ENCODE results near the gene TRAPPC10.

The TRAPPC10 gene

DNA sequence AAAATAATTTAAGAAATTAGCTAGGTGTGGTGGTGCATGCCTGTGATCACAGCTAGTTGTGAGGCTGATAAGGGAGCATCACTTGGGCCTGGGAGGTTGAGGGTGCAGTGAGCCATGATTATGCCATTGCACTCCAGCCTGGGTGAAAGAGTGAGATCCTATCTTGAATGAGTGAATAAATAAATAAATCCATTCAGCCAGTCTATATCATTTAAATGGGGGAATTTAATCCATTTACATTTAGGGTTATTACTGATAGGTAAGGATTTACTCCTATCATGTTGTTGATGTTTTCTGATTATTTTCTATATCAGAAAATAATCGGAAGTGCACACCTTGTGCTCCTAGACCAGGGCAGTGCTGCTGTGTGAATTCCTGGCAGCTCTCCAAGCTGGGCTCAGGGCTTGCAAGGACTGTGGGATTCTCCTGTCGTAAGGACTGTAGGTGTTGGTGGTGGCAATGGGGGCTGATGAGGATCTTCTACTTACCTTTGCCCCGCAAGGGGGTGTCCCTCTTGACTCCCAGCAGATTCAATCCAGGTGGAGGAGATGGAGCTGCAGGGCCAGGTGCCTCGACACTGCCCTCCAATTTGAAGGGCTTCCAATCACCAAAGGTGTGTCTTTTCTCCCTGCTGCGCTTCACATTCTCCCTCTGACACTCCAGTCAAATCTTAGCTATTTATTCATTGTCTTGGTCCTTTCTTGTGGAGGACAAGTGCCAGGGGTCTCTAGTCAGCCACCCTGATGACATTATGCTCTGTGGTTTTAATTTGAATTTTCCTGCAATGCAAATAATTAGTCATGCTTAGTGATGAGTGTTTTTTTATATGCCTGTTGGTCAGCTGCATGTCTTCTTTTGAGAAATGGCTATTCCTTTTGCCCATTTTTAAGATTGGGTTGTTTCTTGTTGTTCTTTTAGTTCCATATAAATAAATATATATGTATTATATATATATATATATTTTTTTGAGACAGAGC is 14.1 kb upstream of the TRAPPC10 start:
- DNase-seq (ENCODE audit: low read depth in 2 of 2, low spot score in 1 of 2) = no peak

GRCh38 chr21:44000360-44000759 is 11.7 kb upstream of the TRAPPC10 start:
- DNase-seq (ENCODE audit: low read depth in 2 of 2, low spot score in 1 of 2) = no peak

DNA sequence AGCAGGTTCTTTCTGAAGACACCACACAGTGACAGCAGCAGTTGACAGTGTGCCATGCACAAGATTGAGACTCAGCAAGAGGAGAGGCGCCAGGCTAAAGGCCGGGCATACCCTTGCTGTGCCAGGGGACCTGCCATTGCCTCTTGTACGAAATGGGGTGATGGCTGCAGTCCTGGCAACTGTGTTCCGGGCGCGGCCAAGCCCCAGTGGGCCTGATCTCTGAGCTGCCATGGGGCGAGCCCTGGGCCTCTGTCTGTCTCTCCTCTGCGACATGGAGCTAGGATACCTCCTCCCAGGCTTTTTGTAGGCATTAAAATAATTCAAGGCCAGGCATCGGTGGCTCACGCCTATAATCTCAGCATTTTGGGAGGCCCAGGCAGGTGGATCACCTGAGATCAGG is 9.6 kb upstream of the TRAPPC10 start:
- no peak for DNase-seq (ENCODE audit: low read depth in 2 of 2, low spot score in 1 of 2)

DNA sequence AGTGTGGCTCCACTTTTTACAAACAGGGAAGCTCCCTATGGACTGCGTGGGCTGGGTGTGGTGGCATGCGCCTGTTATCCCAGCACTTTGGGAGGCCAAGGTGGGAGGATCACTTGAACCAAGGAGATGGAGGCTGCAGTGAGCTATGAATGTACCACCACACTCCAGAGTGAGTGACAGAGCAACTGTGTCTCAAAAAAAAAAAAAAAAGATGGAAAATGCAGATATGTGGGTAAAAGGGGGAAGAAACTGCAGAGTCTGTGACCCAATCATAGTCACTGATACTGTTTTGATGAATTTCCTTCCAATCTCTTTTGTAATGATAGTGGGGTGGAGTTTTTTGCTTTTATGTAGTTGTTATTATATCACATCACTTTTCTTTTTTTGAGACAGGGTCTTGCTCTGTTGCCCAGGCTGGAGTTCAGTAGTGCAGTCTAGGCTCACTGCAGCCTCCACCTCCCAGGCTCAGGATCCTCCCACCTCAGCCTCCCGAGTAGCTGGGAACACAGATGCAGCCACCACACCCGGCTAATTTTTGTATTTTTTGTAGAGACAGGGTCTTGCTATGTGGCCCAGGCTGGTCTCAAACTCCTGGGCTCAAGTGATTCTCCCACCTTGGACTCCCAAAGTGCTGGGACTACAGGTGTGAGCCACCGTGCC is 8.7 kb upstream of the TRAPPC10 start:
- DNase-seq (ENCODE audit: low read depth in 2 of 2, low spot score in 1 of 2) = no peak

GRCh38 chr21:44005071-44005470 is 7.0 kb upstream of the TRAPPC10 start:
- no peak for DNase-seq (ENCODE audit: low read depth in 2 of 2, low spot score in 1 of 2)

DNA sequence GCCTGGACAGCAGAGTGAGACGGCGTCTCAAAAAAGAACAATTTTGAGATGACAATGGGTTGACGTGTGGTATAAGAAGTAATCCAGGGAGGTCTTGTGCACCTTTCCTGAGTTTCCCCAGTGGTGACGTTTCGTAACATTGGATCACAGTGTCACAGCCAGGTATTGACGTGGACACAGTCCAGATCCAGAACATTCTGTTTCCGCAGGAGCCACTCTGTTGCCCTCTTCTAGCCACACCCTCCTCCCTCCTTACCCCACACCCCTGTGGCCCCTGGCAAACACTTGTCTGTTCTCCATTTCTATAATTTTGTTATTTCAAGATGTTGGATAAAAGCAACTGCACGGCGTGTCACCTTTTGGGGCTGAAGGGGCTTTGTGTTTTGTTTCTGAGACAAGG is 6.5 kb upstream of the TRAPPC10 start:
- no peak for DNase-seq (ENCODE audit: low read depth in 2 of 2, low spot score in 1 of 2)

- DNase-seq (ENCODE audit: low read depth in 2 of 2, low spot score in 1 of 2) = no peak
Observed at GRCh38 chr21:44006017-44006619, 6.0 kb upstream of the TRAPPC10 start.

DNA sequence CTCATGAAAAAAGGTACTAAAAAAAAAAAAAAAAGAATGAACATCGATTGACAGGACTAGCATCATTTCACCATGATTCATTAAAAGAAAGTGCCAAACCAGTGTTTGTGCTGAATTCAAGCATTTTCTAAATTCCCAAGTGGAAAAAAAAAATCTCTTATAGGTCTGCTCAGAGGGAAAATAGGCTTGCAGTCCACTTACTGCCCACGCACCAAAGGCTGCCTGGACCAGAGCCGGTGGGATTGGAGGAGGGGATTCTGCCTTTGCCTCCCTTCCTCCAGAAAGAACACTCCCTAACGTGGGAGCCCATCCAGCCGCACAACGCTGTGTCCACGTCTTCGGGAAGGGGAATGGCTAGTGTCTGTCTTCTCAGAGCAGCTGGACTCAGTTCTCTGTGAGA is 5.5 kb upstream of the TRAPPC10 start:
- DNase-seq (ENCODE audit: low read depth in 2 of 2, low spot score in 1 of 2) = no peak

- DNase-seq (ENCODE audit: low read depth in 2 of 2, low spot score in 1 of 2) = no peak
Observed at GRCh38 chr21:44010429-44010828, 1.7 kb upstream of the TRAPPC10 start.

GRCh38 chr21:44011123-44011522 is 986 bp upstream of the TRAPPC10 start:
- no peak for DNase-seq (ENCODE audit: low read depth in 2 of 2, low spot score in 1 of 2)

DNA sequence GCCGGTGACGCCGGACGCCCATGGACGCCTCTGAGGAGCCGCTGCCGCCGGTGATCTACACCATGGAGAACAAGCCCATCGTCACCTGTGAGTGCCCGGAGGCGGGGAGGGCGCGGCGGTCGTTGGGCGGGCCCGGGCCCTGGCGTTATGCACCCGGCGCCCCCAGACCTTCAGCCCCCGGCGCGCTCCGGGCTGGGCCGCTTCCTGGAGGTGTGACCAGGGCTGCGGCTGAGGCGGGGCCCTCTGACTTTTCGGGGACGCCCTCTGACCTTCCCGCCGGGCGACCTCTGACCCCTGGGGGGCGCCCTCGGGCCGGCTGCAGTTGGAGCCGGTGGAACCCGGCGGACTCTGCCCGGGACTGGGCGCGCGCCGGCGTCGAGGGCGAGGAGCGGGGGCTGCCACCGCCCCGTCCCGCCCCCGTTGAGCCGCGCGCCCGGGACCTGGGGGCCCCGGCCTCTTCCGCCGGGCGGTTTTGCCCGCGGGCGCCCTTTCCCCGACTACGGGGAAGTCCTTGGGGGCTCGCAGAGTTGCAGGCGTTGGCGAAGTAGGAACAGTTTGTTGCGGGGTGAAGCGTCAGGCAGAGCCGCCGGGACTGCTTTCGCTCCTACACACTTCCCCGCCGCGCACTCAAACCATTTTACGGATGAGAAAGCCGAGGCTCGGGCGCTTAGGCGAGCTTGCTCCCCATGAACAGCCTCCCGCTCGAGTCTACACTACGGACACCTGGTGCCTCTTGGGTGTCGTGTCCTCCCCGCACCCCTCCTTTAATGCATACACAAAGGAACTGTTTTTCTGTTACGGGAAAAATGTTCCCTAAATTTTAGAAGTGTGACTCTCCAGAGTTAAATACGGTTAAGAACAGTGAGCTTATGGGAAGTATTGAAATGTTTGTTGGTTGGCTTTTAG is 618 bp downstream of the TRAPPC10 start:
- DNase-seq (ENCODE audit: low read depth in 2 of 2, low spot score in 1 of 2) = peak; percentile 59 to 68

DNA sequence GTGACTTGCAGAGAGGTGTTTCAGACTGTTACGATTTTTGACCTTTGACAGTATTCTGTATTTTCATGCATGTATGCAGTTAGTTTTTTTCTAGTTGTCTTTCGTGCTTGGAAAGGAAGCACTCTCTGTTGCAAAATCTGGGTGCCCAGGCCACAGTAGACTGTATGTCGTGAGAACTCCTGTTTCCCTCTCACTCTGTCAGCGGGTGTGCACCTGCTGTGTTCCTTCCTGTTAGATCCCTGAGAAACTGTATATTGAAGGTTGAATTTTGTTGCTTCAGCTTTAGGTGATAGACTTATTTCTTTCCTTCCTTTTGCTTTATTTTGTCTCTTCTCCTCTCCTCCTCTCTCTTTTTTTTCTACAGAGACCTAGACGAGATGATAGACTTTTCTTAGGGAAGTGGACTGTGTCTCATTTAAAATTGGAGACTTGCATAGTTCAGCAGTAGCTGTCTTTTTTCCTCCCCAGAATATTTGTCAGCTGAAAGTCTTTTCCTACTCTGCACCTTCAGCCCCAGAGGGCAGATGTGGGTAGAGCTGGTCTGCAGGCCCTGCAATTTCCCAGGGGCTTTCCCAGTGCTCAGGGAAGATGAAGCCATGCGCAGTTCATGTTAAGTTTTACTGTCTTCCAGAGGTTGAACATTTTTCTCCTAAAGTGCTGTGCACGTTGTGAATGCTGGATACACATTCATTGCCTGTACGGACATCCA is 1.4 kb downstream of the TRAPPC10 start:
- no peak for DNase-seq (ENCODE audit: low read depth in 2 of 2, low spot score in 1 of 2)

DNA sequence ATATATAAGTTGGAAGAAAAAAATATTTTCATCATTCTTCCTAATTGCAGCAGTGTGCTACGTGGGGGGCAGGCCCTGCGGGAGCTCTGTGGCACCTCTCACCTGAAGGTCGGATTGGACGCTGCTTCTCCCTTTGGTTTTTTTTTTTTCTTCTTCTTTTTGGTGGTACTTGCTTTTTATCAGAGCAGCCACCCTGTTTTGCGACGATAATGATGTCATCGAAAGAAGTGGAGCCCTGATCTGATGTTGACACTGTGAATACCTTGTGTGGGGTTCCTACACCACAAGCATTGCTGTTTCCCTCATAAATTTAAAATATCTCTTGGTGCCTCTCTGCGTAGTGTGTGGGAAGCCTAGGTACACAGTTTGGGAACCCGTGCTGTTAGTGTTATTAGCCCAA is 5.5 kb downstream of the TRAPPC10 start:
- no peak for DNase-seq (ENCODE audit: low read depth in 2 of 2, low spot score in 1 of 2)

DNA sequence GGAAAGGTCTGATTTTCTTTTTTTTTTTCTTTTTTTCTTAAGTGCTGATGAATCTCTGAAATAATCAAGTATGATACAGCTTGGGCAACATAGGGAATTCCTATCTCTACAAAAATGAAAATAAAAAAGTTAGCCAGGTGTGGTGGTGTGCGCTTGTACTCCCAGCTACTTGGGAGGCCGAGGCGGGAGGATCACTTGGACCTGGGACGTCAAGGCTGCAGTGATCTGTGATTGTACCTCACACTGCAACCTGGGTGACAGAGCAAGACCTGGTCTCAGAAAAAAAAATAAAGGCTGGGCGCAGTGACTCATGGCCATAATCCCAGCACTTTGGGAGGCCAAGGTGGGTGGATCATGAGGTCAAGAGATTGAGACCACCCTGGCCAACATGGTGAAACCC is 6.0 kb downstream of the TRAPPC10 start:
- no peak for DNase-seq (ENCODE audit: low read depth in 2 of 2, low spot score in 1 of 2)

- DNase-seq (ENCODE audit: low read depth in 2 of 2, low spot score in 1 of 2) = peak in 1 of 2 donors; percentile 13
Observed at GRCh38 chr21:44018813-44019567, 6.9 kb downstream of the TRAPPC10 start.

- no peak for DNase-seq (ENCODE audit: low read depth in 2 of 2, low spot score in 1 of 2)
Observed at GRCh38 chr21:44019568-44019958, 7.5 kb downstream of the TRAPPC10 start.

DNA sequence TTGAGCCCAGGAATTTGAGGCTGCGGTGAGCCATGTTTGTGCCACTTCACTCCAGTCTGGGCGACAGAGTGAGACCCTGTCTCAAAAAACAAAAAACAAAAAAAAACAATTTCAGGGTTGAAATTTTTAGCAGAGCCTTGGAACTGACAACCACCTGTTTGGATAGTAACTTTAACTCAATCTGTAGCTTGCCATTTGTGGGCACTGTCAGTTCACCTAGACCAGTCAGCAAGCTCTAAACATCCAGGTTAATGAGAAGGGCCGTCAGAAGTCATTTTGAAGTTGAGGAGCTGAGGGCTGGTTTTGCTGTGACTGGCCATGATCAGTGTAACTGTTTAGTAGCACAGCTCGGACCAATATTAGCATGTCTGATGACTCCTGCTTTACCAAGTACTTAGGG is 8.4 kb downstream of the TRAPPC10 start:
- DNase-seq (ENCODE audit: low read depth in 2 of 2, low spot score in 1 of 2) = no peak

GRCh38 chr21:44021064-44021463 is 9.0 kb downstream of the TRAPPC10 start:
- DNase-seq (ENCODE audit: low read depth in 2 of 2, low spot score in 1 of 2) = no peak

DNA sequence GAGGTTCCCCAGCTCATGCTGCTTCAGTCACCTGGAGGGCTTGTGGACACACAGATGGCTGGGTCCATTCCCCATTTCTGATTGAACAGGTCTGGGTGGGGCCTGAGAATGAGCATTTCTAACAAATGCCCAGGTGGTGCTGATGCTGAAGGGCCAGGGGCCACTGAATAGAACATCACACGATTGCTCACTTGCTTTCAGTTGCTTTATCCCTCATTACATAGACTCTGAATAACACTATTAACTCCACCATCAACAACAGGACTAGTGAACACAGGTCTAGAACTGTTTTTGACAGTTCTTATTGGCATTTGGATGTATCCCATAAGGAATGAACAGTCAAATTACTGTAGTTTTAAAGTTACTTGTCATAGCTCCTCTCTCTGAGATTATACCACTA is 12.1 kb downstream of the TRAPPC10 start:
- DNase-seq (ENCODE audit: low read depth in 2 of 2, low spot score in 1 of 2) = no peak

DNA sequence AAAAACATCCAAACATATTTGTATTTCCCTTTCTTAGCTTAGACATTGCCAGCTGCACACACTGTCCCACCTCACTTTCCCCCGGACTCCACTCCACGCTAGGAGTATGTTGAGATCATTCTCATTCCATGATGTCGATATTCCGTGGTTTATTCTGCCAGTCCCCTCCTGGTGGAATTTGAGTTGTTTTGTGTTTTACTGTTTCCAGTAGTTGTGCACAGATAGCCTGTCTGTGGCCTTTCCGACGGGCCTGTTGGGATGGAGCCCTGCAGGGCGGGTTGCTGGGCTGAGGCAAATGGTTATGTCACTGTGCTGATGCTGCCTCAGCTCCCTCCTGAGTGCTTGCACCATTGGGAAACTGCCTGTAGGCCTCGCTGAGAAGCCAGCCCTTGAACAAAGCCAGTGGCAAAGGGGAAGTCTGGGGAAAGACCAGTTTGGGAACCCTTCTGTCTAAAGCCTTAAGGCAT is 12.8 kb downstream of the TRAPPC10 start:
- DNase-seq (ENCODE audit: low read depth in 2 of 2, low spot score in 1 of 2) = no peak
